LHCN-M2 (cell line): Measurements from ENCODE around the gene POU4F2. TPM values are rescaled to one million over a fixed set of nuclear protein-coding genes. Genes with fewer than 3 reads are reported as not detected.
A peak's percentile ranks its signal among the peaks of the same experiment; 100 is the strongest.

ENCODE experiments used
- DNase-seq: peaks from one replicate; pipeline ENCODE4 v3.0.0-alpha.2; 2012; ENCODE audit warnings: low read depth
- polyA plus RNA-seq: library from polyadenylated mRNA; unstranded; fragments of >200 nt; gene quantifications from one replicate; pipeline ENCODE4 v1.2.1, GENCODE V29; 2012; ENCODE audit warnings: missing spikeins
- total RNA-seq: library from RNA; depleted of rRNA; stranded (reverse); fragments of >200 nt; gene quantifications from 2 replicates; pipeline ENCODE4 v1.2.3, GENCODE V29; 2014; rRNA removed

POU4F2 gene, protein sequence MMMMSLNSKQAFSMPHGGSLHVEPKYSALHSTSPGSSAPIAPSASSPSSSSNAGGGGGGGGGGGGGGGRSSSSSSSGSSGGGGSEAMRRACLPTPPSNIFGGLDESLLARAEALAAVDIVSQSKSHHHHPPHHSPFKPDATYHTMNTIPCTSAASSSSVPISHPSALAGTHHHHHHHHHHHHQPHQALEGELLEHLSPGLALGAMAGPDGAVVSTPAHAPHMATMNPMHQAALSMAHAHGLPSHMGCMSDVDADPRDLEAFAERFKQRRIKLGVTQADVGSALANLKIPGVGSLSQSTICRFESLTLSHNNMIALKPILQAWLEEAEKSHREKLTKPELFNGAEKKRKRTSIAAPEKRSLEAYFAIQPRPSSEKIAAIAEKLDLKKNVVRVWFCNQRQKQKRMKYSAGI
- total RNA-seq, result not detected in 2 replicates
- polyA plus RNA-seq, result not detected

DNA sequence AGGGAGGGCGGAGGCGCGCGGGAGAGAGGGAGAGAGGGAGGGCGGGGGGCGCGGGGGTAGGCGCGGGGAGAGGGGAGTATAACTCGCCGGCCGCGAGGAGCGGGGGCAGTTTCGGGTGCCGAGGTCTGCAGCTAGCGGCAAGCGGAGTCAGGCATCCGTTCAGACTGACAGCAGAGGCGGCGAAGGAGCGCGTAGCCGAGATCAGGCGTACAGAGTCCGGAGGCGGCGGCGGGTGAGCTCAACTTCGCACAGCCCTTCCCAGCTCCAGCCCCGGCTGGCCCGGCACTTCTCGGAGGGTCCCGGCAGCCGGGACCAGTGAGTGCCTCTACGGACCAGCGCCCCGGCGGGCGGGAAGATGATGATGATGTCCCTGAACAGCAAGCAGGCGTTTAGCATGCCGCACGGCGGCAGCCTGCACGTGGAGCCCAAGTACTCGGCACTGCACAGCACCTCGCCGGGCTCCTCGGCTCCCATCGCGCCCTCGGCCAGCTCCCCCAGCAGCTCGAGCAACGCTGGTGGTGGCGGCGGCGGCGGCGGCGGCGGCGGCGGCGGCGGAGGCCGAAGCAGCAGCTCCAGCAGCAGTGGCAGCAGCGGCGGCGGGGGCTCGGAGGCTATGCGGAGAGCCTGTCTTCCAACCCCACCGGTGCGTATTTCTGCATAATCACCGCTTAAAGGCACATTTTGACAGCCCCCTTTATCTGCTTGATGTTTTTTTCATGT lies at the start of gene POU4F2:
Gene POU4F2, plus strand, starts transcription at position 108 of the 720 bp plus-strand sequence. Its CDS starts 248 bp downstream, at position 356.
- DNase-seq, result no peak

DNA sequence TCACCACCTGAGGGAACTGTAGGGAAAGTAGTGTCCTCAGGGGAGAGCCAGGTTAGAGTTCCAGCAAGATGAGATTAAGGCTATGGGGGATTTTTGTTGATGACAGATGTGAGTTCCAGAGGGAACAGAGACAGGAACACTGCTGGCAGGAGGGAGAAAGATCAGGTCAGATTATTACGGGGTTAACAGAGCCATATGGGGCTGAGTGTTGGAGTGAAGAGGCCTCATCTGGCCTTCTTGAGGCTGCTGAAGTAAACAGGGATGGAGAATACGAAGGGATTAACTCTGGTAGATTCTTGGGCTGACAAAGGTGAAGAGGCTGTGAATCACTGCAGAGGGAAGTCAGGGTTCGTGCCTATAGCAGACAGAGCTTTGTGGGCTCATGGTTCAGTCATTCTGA lies 47.9 kb upstream of the POU4F2 start:
- DNase-seq, result no peak

DNA sequence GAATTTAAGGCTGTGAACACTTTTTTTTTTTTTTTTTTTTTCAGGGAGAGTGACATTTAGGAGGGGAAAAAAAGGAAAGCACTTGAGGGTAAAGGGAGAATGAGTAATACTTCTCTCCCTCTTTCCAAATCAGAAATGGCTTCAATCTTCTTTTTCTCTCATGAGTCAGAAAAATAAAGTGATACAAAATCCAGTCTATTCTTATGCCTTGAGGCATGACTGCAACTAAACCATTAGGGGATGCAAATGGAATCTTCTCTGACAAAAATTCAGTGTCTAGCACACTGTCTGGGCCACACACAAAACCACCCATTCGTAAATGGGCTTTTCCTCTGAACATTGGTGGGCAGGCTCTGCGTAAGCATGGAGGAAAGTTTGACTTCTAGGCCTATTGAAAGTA lies 46.7 kb upstream of the POU4F2 start:
- no peak for DNase-seq

DNA sequence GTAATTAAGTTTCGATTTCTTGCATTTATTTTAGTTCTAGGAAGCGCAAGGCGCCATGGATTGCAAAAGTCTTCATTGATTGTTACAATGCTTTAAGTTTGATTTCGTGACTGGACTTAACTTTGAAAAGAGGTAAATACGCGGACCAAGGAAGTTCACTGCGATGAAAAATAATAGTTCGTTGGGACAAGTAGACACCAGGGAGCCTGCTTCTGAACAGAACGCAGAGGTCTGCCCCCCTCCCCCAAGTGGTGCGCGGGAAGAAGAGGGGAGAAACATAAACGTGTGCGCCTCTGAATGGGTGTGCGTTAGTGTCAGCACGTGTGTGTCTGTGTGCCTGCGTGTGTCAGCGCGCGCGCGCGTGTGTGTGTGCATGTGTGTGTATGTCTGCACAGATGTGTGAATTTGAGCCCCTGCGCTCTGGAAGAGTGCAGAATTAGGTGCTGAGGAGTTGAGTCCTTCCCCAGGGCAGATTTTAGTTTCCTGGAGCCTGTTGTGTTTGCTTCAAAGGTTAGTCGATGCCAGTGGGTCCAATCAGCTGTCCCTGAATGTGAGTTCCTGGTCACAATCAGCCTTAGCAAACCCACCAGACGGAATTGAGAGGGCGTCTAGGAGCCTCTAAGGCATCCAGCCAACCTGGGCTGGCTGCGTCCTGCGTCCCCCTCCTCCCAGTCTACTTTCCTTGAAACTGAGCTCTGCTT lies 5.8 kb upstream of the POU4F2 start:
- DNase-seq, result no peak

DNA sequence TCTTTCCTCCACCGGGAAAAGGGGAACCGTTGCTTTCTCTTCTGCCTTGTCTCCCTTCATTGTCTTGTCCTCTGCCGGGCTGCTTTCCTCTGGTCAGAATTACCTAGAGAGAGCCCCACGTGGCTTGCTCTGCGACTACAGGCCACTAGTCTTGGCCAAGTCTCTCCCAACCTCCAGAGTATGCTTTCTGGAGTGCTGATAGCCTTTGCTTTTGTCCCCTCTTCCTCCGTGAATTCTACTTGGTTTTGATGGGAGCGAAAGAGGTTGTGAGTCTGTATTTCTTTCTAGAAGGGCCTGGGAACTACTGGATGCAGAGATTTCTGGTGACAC lies 5.3 kb upstream of the POU4F2 start:
- no peak for DNase-seq

DNA sequence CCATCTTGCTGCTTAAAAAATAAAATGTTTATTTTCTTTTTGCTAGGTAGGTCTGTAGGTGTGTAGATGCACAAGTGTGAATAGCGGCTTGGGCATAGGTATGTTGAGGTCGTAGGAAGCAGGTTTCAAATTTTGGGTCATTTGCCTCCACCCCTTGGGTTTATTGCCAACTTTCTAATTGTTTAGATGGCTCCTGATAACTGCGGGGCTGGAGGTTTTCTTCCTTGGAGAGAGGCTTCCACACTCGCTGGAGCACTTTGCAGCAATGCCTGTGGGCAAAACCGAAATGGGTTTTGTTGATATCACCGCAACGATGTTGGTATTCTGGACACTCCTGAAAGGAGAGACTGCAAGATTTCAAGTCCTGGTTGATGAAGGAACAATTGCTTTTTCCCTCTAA lies 3.9 kb upstream of the POU4F2 start:
- no peak for DNase-seq

DNA sequence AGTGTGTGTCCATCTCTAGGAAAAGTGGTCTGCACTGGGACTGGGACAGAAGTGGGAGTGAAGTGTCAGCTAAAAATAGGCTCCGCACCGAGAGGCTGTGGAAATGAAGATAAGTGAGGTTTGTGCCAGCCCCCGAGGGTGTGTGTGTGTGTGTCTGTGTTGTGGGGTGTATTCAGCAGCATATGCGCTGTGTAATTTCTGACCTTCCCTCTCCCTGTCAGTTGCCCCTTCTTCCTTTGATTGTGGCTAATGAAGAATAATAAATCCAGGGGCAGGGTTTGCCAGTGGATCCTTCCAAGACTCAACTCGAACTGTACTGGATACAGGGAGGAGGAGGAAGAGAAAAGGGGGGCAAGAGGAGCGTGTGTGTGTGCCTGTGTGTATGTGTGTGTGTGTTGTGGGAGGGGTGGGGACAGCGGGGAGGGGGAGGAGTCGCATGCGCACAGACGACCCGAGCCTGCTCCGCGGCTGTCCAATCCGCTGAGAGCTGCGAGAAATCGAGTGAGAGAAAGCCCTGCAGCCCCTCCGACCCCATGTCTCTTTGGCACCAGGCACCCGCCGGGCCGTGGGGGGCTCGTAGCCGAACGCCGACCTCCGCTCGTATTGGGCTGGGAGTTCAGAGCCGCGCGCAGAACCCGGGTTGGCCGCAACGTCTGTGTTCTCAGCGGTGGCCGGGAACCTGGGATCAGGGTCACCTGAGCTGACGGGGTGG lies 916 bp upstream of the POU4F2 start:
- no peak for DNase-seq

DNA sequence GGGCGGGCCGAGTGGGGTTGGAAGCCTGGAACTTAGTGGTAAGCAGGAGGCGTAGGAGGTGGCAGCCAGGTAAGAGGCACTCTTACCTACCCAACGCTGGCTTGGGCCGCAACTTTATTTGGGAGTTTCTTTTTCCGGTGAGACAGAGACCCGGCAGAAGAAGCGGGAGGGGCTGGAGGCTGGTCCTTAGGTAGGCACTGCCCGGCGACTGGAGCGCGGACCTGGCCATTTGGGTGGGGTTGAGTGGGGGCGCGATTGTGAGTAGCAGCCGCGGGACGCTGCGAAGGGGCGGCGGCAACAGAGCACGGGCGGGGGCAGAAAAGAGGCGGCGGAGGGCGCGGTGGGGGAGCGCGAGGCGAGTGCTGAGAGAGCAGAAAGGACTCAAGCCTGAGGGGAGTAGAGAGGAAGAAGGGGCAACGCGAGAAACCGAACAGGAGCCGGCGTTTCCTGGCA lies 334 bp upstream of the POU4F2 start:
- no peak for DNase-seq

DNA sequence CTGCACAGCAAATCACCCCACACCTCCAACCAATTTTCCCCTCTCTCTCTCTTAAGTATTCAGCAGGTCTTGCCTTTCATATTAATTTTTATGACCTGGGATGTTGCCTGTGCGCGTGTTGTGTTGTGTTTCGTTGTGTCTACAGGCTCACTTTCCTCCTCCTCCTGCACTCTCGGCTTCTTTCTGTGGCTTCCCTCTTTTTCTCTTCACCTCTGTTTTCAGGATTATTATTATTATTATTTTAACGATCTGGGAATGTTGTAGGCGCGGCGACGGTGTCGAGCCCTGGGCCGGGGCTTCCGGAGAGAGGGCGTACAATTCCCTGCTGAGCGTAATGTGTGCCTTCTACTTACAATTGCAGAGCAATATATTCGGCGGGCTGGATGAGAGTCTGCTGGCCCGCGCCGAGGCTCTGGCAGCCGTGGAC lies 826 bp downstream of the POU4F2 start:
- no peak for DNase-seq

DNA sequence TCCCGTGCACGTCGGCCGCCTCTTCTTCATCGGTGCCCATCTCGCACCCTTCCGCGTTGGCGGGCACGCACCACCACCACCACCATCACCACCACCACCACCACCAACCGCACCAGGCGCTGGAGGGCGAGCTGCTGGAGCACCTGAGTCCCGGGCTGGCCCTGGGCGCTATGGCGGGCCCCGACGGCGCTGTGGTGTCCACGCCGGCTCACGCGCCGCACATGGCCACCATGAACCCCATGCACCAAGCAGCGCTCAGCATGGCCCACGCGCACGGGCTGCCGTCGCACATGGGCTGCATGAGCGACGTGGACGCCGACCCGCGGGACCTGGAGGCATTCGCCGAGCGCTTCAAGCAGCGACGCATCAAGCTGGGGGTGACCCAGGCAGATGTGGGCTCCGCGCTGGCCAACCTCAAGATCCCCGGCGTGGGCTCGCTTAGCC lies 1.4 kb downstream of the POU4F2 start:
- no peak for DNase-seq

DNA sequence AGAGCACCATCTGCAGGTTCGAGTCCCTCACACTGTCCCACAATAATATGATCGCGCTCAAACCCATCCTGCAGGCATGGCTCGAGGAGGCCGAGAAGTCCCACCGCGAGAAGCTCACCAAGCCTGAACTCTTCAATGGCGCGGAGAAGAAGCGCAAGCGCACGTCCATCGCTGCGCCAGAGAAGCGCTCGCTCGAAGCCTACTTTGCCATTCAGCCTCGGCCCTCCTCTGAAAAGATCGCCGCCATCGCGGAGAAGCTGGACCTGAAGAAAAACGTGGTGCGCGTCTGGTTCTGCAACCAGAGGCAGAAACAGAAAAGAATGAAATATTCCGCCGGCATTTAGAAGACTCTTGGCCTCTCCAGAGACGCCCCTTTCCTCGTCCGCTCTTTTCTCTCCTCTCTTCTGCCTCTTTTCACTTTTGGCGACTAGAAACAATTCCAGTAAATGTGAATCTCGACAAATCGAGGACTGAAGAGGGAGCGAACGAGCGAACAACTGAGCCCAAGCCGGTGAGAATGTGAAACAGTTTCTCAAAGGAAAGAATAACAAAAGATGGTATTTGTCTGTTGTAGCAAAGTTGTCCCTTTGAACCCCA lies 1.9 kb downstream of the POU4F2 start:
- no peak for DNase-seq

DNA sequence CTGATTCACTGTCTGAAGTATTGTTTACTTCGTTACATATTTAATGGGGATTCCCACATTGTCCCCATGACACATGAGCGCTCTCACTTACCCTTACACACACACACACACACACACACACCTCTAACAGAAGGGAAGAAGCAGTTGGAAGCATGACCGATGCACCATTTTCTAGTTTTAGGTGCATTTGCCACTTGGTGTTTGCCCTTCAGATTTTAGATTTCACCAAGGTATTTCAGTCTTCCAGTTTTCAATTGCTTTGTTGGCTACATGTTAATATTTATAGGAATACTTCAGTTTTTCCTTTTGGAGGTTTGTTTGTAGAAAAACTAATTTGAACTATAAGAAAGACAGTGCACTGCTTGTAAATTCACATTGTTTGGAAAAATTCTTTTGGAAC lies 3.1 kb downstream of the POU4F2 start:
- no peak for DNase-seq

DNA sequence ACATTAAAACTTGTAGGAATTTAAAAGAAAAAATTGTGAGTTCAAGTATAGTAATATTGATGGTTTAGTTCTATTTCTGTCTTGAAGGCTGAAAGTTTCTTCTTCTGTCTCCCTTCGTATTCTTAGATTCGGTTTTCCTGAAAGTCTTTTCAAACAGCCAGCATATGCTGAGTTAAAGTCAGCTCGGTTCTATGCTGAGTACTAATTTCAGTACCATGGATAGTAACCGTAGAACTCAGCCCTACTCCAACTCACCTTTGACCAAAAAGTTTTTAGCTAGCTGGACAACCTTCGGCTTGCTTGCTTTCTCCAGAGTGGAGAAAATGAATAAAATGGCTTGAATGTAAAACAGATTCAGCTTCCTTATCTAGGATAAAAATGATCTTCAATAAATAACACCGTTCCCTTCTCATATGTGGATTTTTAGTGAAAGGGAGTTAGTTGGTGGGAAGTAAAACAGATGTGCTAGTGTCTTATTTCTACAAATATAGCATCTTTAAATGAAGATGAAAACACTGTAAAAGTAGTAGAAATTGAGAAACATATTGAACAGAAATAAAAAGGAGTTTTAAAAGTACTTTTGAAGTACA lies 5.2 kb downstream of the POU4F2 start:
- DNase-seq, result peak; percentile 16

DNA sequence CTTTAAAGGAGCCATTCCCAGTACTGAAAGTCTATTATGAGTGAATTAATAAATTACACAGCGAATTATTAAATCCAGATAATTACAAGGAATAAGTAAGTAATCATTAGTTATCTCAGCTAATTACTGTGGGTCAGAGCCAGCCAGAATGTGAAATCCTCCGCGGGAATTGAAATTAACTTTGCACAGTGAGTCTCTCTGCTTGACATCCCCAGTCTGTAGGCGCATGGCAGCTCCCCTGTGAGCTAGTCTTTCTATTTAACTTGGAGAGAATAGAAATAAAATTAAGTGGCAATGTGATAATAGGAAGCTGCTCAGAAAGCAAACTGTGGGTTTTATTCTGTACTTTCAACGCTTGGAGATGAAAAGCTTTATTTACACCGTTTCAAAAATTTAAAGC lies 7.2 kb downstream of the POU4F2 start:
- no peak for DNase-seq

DNA sequence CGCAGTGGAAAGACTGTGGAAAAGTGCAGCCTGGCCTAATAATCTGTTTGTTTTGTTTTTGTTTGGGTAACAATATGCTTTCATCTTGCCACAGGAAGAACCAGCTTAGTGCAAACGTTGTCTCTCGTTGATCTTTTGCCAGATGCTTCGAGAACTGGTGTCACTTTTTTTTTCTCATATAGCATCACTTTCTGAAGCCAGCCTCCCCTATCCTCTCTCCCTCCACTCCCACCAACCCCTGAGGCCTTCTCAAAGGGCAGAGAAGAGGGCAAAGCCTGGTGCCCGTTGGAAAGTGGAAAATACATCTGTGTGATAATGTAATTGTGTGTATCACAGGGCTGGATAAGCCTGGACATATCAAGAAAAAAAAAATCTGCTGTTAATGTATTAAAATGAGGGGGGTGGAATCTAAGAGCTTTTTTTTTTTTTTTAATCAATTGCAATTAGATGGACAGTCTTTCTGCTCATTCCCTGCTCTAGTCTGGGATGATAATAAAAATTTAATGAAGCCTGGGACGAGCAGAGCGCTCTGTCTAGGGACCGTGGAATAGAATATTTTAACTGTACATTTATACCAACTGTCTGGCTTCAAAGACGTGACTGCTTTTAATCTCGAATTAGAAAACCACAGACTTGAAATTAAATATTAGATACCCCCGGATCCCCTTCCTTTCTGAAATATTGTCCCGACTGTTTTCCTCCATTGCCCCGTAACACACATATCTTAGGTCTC lies 8.1 kb downstream of the POU4F2 start:
- no peak for DNase-seq

DNA sequence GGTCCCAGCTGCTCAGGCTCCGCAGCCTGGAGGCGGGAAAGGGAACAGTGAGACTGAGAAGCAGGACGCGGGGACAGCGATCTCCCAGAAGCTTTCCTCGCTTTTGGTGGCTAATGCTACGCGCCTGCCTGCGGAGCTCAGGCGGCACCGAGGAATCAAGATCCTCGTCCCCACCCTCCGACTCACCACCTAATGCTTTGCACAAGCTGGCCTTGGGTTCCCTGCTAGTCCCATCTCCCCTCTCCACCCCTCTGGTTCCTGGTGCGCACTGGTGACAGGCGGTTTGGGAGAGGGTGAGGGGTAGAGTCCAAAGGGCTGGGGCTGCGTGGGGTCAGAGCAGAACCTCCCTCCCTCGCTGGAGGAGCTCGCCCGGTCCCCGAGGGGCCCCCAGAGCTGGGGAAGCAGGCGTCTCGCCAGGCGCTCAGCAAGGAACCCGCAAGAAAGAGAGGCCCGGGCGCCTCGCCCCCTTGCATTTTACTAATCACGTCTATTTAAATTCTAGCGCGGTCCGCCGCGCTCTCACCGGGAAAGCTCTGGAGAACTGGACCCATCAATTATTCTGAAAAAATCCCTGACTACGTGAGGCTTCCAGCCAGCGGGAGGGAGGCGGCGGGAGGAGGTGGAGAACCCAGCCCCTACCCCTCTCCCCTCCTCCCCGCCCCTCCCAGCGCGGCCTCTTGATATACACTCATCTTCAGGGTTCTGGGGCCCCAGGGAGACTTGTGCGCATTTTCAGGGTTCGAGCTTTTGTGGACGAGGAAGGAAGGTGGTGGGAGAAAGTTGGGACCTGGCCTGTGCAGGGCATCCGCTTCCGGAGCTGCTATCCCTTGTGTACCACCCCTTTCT lies 9.1 kb downstream of the POU4F2 start:
- no peak for DNase-seq

DNA sequence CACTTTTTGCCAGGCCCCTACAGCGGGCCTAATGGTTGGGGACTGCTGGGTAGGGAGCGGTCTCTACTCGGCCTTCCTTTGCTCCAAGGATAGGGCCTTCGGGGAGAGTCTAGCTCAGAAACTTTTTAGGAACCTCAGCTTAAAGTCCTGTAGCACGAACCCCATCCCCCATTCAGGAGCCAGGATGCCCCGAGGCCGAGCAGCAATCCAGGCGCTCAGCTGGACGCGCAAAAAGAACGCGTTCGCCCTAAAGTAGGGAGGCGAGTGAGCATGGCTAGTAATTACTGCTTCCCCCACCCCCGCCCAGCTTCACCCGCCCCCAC lies 9.7 kb downstream of the POU4F2 start:
- DNase-seq, result no peak

DNA sequence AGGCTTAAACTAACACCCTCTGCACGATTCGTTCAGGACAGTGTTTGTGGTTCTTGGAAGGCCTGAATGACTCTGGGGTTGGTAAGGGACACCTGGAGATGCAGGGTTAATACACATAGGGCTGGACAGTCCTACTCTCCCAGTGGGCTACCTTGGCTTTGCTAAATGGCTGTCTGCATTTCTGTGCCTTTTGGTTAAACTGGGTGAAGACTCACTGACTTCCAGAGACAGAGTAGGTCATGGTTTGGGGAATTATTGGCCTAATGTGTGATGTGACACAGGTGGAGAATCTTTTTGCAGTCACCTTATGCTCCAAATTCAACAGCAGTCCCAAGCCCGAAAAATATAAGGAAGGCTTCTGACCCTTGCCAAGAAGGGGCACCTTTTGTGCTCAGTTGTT lies 10.5 kb downstream of the POU4F2 start:
- no peak for DNase-seq

DNA sequence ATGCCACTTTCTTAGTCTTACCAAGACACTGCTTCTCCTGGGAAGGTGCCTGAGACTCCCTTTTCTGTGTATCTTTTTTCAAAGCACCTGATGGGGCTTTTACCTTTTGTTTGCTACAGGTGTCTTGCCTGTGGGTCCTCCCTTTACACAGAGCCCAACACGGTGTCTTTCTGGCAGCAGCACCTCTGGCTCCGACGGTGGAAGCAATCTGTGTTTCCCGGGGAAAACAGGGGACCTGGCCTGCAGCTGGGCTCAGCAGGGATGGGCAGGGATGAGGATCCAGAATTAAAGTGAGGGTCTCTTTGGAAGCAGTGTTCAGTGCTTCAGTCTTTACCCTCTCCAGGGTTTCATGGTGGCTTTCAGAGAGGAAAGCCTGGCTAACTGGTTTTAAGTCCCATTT lies 11.3 kb downstream of the POU4F2 start:
- no peak for DNase-seq
